SK-N-SH (cell line): ENCODE results near the gene WWP2. TPM values are rescaled to one million over a fixed set of nuclear protein-coding genes. Genes with fewer than 3 reads are reported as not detected.

Source experiments
- CTCF ChIA-PET: fragments of 300-600, 350-600 bp; formaldehyde crosslinking; extraction: SDS; loops from one replicate; lab custom pipeline; 2021; lab: Yijun Ruan, JAX
- POLR2A ChIA-PET: fragments of 350-600 bp; sonication (Branson Sonifier 250); formaldehyde crosslinking; extraction: SDS; loops from one replicate; lab custom pipeline; 2020; ENCODE audit warnings: antibody characterized with exemption, inconsistent platforms; lab: Yijun Ruan, JAX
- DNase-seq: peaks from one replicate; pipeline ENCODE4 v3.0.0; 2012
- H2AFZ ChIP-seq: fragments of 200-600 bp; sonication (generic); 2 replicates; pipeline ENCODE4 v1.8.1; 2016; ENCODE audit warnings: antibody characterized with exemption, mild to moderate bottlenecking, low read depth
- H3F3A ChIP-seq: fragments of 200-600 bp; sonication (generic); replicated peaks from 2 replicates; pipeline ENCODE3; 2016; ENCODE audit warnings: antibody characterized with exemption, mild to moderate bottlenecking; ENCODE audit not compliant: insufficient read depth
- H3K27ac ChIP-seq, 2 experiments: fragments of 200-500 bp in 1 of 2; fragments of 200-600 bp in 1 of 2; sonication (Bioruptor generic) in 1 of 2; sonication (generic), shearing (Covaris generic) in 1 of 2; 2 replicates each; pipeline versions ENCODE4 v1.5.1 to v1.6.1; 2014 to 2016; ENCODE audit warnings: low read depth in 2 of 2, inconsistent platforms in 1 of 2, low read length in 1 of 2, mild to moderate bottlenecking in 1 of 2, mixed read lengths in 1 of 2
- H3K27me3 ChIP-seq: fragments of 200-600 bp; sonication (generic), shearing (Covaris generic); 2 replicates; pipeline ENCODE4 v1.6.1; 2016; ENCODE audit warnings: mixed run types; ENCODE audit not compliant: insufficient read depth
- H3K36me3 ChIP-seq, 2 experiments: fragments of 200-500 bp in 1 of 2; fragments of 200-600 bp in 1 of 2; sonication (Bioruptor generic) in 1 of 2; sonication (generic) in 1 of 2; replicated peaks in 1 of 2; 2 replicates each; pipeline versions ENCODE3 to v1.5.1; 2014 to 2016; ENCODE audit warnings: low read length in 1 of 2, mild to moderate bottlenecking in 1 of 2; ENCODE audit not compliant: insufficient read depth in 2 of 2, control insufficient read depth in 1 of 2
- H3K4me1 ChIP-seq, 2 experiments: fragments of 200-500 bp in 1 of 2; fragments of 200-600 bp in 1 of 2; sonication (Bioruptor generic) in 1 of 2; sonication (generic), shearing (Covaris generic) in 1 of 2; 2 replicates each; pipeline versions ENCODE4 v1.5.1 to v1.6.1; 2014 to 2016; ENCODE audit warnings: low read depth in 1 of 2, low read length in 1 of 2, mixed run types in 1 of 2; ENCODE audit not compliant: insufficient read depth in 2 of 2, control insufficient read depth in 1 of 2
- H3K4me2 ChIP-seq: fragments of 200-600 bp; sonication (generic), shearing (Covaris generic); 2 replicates; pipeline ENCODE4 v1.6.1; 2017; ENCODE audit warnings: mixed run types
- H3K4me3 ChIP-seq, 2 experiments: fragments of 200-500 bp in 1 of 2; fragments of 200-600 bp in 1 of 2; sonication (Bioruptor generic) in 1 of 2; sonication (generic), shearing (Covaris generic) in 1 of 2; 2 replicates each; pipeline versions ENCODE4 v1.5.1 to v1.8.1; 2014 to 2016; ENCODE audit warnings: low read depth in 2 of 2, inconsistent platforms in 1 of 2, low read length in 1 of 2, mild to moderate bottlenecking in 1 of 2, mixed read lengths in 1 of 2, moderate library complexity in 1 of 2
- H3K79me2 ChIP-seq: fragments of 200-600 bp; sonication (generic); 2 replicates; pipeline ENCODE4 v1.8.1; 2017; ENCODE audit warnings: mild to moderate bottlenecking; ENCODE audit not compliant: insufficient read depth
- H3K9ac ChIP-seq: fragments of 200-600 bp; sonication (generic); 2 replicates; pipeline ENCODE4 v1.6.1; 2017; ENCODE audit warnings: mixed run types
- H3K9me2 ChIP-seq: fragments of 200-600 bp; sonication (generic); 2 replicates; pipeline ENCODE4 v1.6.1; 2017; ENCODE audit warnings: mixed run types
- H3K9me3 ChIP-seq: fragments of 200-600 bp; sonication (generic); 2 replicates; pipeline ENCODE4 v1.6.1; 2017; ENCODE audit warnings: mixed run types, mild to moderate bottlenecking, moderate library complexity
- H4K20me1 ChIP-seq: fragments of 200-600 bp; sonication (generic); 2 replicates; pipeline ENCODE4 v1.6.1; 2017; ENCODE audit warnings: mild to moderate bottlenecking, mixed run types; ENCODE audit not compliant: insufficient read depth
- CHD2 ChIP-seq: fragments of 150-350 bp; IDR thresholded peaks from 2 replicates; pipeline ENCODE4 v1.6.1; 2018; ENCODE audit warnings: low read length; ENCODE audit not compliant: partially characterized antibody
- CTCF ChIP-seq: fragments of 200-600 bp; sonication (generic); IDR thresholded peaks from 2 replicates; pipeline ENCODE4 v1.6.1; 2017; ENCODE audit warnings: antibody characterized with exemption, mild to moderate bottlenecking, moderate library complexity
- ELF1 ChIP-seq: IDR thresholded peaks from 2 replicates; pipeline ENCODE4 v1.4.0; 2012
- EP300 ChIP-seq, 2 experiments: IDR thresholded peaks; 2 replicates each; pipeline versions ENCODE4 v1.4.0 to v1.6.1; 2012; ENCODE audit warnings: borderline replicate concordance in 1 of 2, low read depth in 1 of 2, low read length in 1 of 2
- FOXM1 ChIP-seq: IDR thresholded peaks from 2 replicates; pipeline ENCODE4 v1.4.0; 2012; ENCODE audit warnings: low read depth, mild to moderate bottlenecking
- GABPA ChIP-seq: IDR thresholded peaks from 2 replicates; pipeline ENCODE4 v1.4.0; 2012; ENCODE audit warnings: low read depth, mild to moderate bottlenecking
- MEF2A ChIP-seq: IDR thresholded peaks from 2 replicates; pipeline ENCODE4 v1.4.0; 2012; ENCODE audit warnings: low read depth, borderline replicate concordance
- MXI1 ChIP-seq: IDR thresholded peaks from 2 replicates; pipeline ENCODE4 v1.6.1; 2012; ENCODE audit warnings: mild to moderate bottlenecking, low read depth, low read length, improper control_type of control experiment
- RAD21 ChIP-seq: IDR thresholded peaks from 2 replicates; pipeline ENCODE4 v1.6.1; 2012; ENCODE audit warnings: mild to moderate bottlenecking, low read length
- RCOR1 ChIP-seq: fragments of 150-350 bp; IDR thresholded peaks from 2 replicates; pipeline ENCODE4 v1.6.1; 2017; ENCODE audit warnings: antibody characterized with exemption, low read length
- RFX5 ChIP-seq: IDR thresholded peaks from 2 replicates; pipeline ENCODE4 v1.6.1; 2012; ENCODE audit warnings: mild to moderate bottlenecking, improper control_type of control experiment, low read length
- SIN3A ChIP-seq: IDR thresholded peaks from 2 replicates; pipeline ENCODE4 v1.6.1; 2012; ENCODE audit warnings: low read depth, mild to moderate bottlenecking, low read length, moderate library complexity, borderline replicate concordance
- TAF1 ChIP-seq: IDR thresholded peaks from 2 replicates; pipeline ENCODE4 v1.6.1; 2012; ENCODE audit warnings: low read depth, mild to moderate bottlenecking, low read length, moderate library complexity, borderline replicate concordance
- TCF12 ChIP-seq: IDR thresholded peaks from 2 replicates; pipeline ENCODE4 v1.4.0; 2012
- TEAD4 ChIP-seq: IDR thresholded peaks from 2 replicates; pipeline ENCODE4 v1.4.0; 2012; ENCODE audit warnings: mild to moderate bottlenecking, borderline replicate concordance; ENCODE audit not compliant: insufficient read depth
- WGBS: methylation state at CpG from one replicate; pipeline ENCODE4 v1.1.6; 2017; ENCODE audit warnings: low lambda C conversion rate; 5-methylcytosine and 5-hydroxymethylcytosine counted together
- polyA plus RNA-seq, 3 experiments: library from polyadenylated mRNA; depleted of rRNA; stranded (reverse); fragments of >200 nt; gene quantifications; 2 replicates each; pipeline ENCODE4 v1.2.3, GENCODE V29; 2012
- TF ChIP-seq, protein P1 (sequence below): IDR thresholded peaks from 2 replicates; pipeline ENCODE4 v1.4.0; 2012; ENCODE audit warnings: low read depth, borderline replicate concordance
- TF ChIP-seq, protein P2 (sequence below): IDR thresholded peaks from 2 replicates; pipeline ENCODE4 v1.4.0; 2012; ENCODE audit warnings: low read depth, borderline replicate concordance
- TF ChIP-seq, protein P3 (sequence below): IDR thresholded peaks from 2 replicates; pipeline ENCODE4 v1.6.1; 2012; ENCODE audit warnings: mild to moderate bottlenecking, low read depth, low read length, moderate library complexity

The WWP2 gene
- polyA plus RNA-seq, 1 of the 3 experiments (the other 2 are of a cell fraction), result 13.3 TPM

GRCh38 chr16:69754469-69755310 lies 7.4 kb upstream of the WWP2 start, which contains the start of gene NOB1 (continued):
- TF ChIP-seq, protein P1, sequence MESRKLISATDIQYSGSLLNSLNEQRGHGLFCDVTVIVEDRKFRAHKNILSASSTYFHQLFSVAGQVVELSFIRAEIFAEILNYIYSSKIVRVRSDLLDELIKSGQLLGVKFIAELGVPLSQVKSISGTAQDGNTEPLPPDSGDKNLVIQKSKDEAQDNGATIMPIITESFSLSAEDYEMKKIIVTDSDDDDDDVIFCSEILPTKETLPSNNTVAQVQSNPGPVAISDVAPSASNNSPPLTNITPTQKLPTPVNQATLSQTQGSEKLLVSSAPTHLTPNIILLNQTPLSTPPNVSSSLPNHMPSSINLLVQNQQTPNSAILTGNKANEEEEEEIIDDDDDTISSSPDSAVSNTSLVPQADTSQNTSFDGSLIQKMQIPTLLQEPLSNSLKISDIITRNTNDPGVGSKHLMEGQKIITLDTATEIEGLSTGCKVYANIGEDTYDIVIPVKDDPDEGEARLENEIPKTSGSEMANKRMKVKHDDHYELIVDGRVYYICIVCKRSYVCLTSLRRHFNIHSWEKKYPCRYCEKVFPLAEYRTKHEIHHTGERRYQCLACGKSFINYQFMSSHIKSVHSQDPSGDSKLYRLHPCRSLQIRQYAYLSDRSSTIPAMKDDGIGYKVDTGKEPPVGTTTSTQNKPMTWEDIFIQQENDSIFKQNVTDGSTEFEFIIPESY, result no peak
- no peak for TF ChIP-seq GABPA
- TF ChIP-seq SIN3A, result peak; percentile 85; the same call in 1 of the 2 replicates
- no peak for TF ChIP-seq FOXM1
- TF ChIP-seq, protein P2, sequence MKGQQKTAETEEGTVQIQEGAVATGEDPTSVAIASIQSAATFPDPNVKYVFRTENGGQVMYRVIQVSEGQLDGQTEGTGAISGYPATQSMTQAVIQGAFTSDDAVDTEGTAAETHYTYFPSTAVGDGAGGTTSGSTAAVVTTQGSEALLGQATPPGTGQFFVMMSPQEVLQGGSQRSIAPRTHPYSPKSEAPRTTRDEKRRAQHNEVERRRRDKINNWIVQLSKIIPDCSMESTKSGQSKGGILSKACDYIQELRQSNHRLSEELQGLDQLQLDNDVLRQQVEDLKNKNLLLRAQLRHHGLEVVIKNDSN, result no peak
- peak; percentile 53 for TF ChIP-seq CHD2
- no peak for TF ChIP-seq RCOR1
- TF ChIP-seq EP300 (IDR thresholded peaks at IDR 0.05; ENCODE audit: borderline replicate concordance in 1 of 2, low read depth in 1 of 2, low read length in 1 of 2), result no peak
- peak; percentile 96 for TF ChIP-seq ELF1
- no peak for TF ChIP-seq RFX5
- TF ChIP-seq, all 33 proteins: peak for 12

- H4K20me1 ChIP-seq, result no peaks in the 10 kb centered on the region
- TF ChIP-seq TCF12 (no peak), TEAD4 (no peak), ELF1 (no peak), MEF2A (no peak), RAD21 (no peak), MXI1 (no peak), TAF1 (no peak), CTCF (no peak)
- TF ChIP-seq, protein P1, result no peak
- TF ChIP-seq, protein P2, result no peak
- TF ChIP-seq, protein P3, sequence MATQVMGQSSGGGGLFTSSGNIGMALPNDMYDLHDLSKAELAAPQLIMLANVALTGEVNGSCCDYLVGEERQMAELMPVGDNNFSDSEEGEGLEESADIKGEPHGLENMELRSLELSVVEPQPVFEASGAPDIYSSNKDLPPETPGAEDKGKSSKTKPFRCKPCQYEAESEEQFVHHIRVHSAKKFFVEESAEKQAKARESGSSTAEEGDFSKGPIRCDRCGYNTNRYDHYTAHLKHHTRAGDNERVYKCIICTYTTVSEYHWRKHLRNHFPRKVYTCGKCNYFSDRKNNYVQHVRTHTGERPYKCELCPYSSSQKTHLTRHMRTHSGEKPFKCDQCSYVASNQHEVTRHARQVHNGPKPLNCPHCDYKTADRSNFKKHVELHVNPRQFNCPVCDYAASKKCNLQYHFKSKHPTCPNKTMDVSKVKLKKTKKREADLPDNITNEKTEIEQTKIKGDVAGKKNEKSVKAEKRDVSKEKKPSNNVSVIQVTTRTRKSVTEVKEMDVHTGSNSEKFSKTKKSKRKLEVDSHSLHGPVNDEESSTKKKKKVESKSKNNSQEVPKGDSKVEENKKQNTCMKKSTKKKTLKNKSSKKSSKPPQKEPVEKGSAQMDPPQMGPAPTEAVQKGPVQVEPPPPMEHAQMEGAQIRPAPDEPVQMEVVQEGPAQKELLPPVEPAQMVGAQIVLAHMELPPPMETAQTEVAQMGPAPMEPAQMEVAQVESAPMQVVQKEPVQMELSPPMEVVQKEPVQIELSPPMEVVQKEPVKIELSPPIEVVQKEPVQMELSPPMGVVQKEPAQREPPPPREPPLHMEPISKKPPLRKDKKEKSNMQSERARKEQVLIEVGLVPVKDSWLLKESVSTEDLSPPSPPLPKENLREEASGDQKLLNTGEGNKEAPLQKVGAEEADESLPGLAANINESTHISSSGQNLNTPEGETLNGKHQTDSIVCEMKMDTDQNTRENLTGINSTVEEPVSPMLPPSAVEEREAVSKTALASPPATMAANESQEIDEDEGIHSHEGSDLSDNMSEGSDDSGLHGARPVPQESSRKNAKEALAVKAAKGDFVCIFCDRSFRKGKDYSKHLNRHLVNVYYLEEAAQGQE, result no peak
Observed at GRCh38 chr16:69756705-69757104, 5.4 kb upstream of the WWP2 start.

More at GRCh38 chr16:69756705-69757104, 5.4 kb upstream of the WWP2 start:
- Histone ChIP-seq H3F3A (peaks cover 11% of the 10 kb centered on the region), H3K79me2 (peaks cover 30% of the 10 kb centered on the region), H3K27ac (no peak overlapping the region), H3K9me3 (no peaks in the 10 kb centered on the region), H3K4me3 (no peak overlapping the region), H3K4me1 (peaks cover 0 to 2% of the 10 kb centered on the region in 2 experiments; a peak in 2 of 4 replicates), H3K9ac (no peak overlapping the region), H2AFZ (no peak overlapping the region), H3K27me3 (no peaks in the 10 kb centered on the region), H3K9me2 (no peaks in the 10 kb centered on the region), H3K4me2 (no peak overlapping the region), H3K36me3 (peaks cover 0 to 9% of the 10 kb centered on the region in 2 experiments)
- 92% methylated on average over 10 of the region's 10 CpGs for WGBS
- no peak for DNase-seq
- POLR2A ChIA-PET, result no interaction called here
- CTCF ChIA-PET, result interaction anchor here (2.3 to 6.2 kb wide), 3 partner anchors 46 to 360 kb away, joined by 7 to 67 read pairs (median 32); no protein-coding TSS in a partner anchor
